Transverse colon (tissue), 4 donors: ENCODE data around the gene ZNF81.
"Not testable (repeated sequence)": the region's sequence is repeated elsewhere in the genome, so short reads cannot be mapped to it uniquely, and the experiment has no call there.

Experiments used
- POLR2A ChIP-seq: fragments of 450-650 bp; IDR thresholded peaks from one replicate; pipeline ENCODE4 v1.6.1; 2016; ENCODE audit warnings: antibody characterized with exemption, mild to moderate bottlenecking, moderate library complexity
- POLR2AphosphoS5 ChIP-seq, 3 donors: sonication (generic); formaldehyde crosslinking; IDR thresholded peaks; one replicate each; pipeline ENCODE4 v1.6.1; 2016; ENCODE audit warnings: antibody characterized with exemption in 3 of 3
- TF ChIP-seq, protein P1 (sequence below), 5 experiments: fragments of 200-600 bp in 3 of 5; fragments of 450-650 bp in 2 of 5; sonication (generic) in 3 of 5; IDR thresholded peaks; 1 replicate in 2 of 5; 2 replicates in 3 of 5; pipeline ENCODE4 v1.5.1; 2016 to 2017; ENCODE audit warnings: antibody characterized with exemption in 5 of 5, inconsistent platforms in 3 of 5, mild to moderate bottlenecking in 2 of 5, moderate library complexity in 1 of 5

- not testable (repeated sequence) for TF ChIP-seq POLR2AphosphoS5 (IDR thresholded peaks at IDR 0.05); POLR2A
- TF ChIP-seq, protein P1, sequence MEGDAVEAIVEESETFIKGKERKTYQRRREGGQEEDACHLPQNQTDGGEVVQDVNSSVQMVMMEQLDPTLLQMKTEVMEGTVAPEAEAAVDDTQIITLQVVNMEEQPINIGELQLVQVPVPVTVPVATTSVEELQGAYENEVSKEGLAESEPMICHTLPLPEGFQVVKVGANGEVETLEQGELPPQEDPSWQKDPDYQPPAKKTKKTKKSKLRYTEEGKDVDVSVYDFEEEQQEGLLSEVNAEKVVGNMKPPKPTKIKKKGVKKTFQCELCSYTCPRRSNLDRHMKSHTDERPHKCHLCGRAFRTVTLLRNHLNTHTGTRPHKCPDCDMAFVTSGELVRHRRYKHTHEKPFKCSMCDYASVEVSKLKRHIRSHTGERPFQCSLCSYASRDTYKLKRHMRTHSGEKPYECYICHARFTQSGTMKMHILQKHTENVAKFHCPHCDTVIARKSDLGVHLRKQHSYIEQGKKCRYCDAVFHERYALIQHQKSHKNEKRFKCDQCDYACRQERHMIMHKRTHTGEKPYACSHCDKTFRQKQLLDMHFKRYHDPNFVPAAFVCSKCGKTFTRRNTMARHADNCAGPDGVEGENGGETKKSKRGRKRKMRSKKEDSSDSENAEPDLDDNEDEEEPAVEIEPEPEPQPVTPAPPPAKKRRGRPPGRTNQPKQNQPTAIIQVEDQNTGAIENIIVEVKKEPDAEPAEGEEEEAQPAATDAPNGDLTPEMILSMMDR (IDR thresholded peaks at IDR 0.05), result not testable (repeated sequence)
Measured at GRCh38 chrX:47965526-47965925, 128.8 kb downstream of the ZNF81 start.
